Umbilical cord (tissue), 2 donors: Measurements from ENCODE around the gene OR5D18. TPM values are rescaled to one million over a fixed set of nuclear protein-coding genes. Genes with fewer than 3 reads are reported as not detected.
"Not testable (repeated sequence)": the region's sequence is repeated elsewhere in the genome, so short reads cannot be mapped to it uniquely, and the experiment has no call there.

ENCODE experiments used
- DNase-seq: peaks from one replicate; pipeline ENCODE4 v3.0.0-alpha.2; 2015; ENCODE audit warnings: low spot score
- total RNA-seq: library from RNA; depleted of rRNA; stranded (reverse); fragments of >200 nt; gene quantifications from one replicate; pipeline ENCODE4 v1.2.3, GENCODE V29; 2014; ENCODE audit warnings: low replicate concordance; ENCODE audit not compliant: insufficient read depth

OR5D18 gene
- total RNA-seq: 2.2 TPM

DNA sequence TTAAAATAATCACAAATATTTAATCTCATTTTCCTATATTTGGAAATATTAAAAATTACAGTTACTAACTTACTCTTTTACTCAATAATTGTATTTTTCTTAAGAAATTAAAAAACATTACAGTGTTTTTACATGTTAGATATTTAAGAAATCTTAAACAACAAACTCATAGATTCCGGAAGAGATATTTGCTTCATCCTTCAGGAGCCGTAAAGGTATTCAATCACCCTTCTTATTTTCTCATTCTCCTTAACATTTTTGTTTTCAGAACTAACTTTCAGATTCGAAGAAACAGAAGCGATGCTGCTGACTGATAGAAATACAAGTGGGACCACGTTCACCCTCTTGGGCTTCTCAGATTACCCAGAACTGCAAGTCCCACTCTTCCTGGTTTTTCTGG lies at the start of gene OR5D18:
Gene OR5D18, plus strand, starts transcription at position 301 of the 400 bp plus-strand sequence. Its CDS starts 0 bp downstream, at position 301.
- no peak for DNase-seq

DNA sequence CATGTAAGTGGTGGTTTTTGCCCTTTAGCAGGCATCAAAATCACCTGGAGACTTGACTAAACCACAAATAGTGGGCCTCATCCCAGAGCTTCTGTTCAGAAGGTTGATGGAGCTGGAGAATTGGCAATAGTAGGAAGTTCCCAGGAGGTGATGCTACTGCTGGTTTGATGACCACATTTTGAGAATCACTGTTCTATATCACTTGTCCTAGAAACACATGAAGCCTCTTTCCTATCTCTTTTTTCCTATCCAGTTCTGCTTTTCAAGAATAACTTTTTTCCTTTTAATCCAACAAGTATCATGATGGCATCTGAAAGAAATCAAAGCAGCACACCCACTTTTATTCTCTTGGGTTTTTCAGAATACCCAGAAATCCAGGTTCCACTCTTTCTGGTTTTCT lies 46.3 kb upstream of the OR5D18 start, which contains the start of gene OR5D13:
Gene OR5D13, plus strand, starts transcription at position 301 of the 400 bp plus-strand sequence. Its CDS starts 0 bp downstream, at position 301.
- no peak for DNase-seq

DNA sequence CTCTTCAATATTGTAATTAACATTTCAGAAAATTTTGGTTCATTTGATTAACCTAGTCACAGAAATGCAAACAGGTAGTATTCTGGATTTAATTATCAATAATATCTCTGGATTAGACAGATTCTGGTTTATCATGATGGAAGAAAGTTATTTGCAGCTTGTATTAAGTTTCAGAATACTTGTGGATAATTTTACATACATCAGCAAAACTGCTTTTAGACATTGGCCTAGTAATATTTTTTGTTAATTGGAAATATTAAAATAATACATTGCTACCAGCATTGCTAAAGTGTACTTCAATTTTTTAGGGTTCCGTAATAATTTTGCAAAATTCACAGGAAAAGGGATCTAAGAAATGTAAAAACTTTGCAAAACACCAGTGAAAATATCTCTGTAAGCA lies 27.8 kb upstream of the OR5D18 start:
- no peak for DNase-seq

DNA sequence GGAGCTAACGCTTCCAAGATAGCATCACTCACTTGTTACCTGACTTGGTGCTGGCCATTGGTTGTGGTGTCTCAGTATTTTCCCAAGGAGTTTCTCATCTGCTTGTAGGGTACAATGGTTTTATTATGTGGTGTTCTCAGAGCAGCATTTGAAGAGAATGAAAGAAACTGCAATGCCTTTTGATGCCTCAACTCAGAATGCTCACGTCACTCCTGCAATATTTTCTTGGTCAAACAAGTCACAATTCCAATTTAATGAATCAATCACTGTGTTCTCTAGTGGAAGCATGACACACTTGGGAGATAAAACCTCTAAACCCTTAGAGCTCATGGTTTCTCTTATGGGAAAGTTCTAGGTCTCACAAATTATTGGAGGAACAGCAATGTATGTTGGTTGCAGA lies 26.1 kb upstream of the OR5D18 start:
- DNase-seq: no peak

DNA sequence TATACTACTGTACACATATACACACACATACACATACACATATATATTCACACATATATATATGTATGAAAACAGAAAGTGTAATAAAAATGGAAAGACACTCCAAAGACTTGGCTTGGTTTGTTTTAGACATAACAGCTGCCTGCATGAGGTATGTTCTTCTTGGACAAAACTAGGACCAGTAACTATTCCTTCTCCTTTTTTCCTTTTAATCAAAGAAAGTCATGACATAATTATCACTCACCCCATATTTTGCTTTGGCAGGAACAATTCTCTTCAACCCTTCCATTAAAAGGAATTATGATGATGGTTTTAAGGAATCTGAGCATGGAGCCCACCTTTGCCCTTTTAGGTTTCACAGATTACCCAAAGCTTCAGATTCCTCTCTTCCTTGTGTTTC lies 24.2 kb upstream of the OR5D18 start, which contains the start of gene OR5D14:
Gene OR5D14, plus strand, starts transcription at position 301 of the 400 bp plus-strand sequence. Its CDS starts 0 bp downstream, at position 301.
- no peak for DNase-seq

DNA sequence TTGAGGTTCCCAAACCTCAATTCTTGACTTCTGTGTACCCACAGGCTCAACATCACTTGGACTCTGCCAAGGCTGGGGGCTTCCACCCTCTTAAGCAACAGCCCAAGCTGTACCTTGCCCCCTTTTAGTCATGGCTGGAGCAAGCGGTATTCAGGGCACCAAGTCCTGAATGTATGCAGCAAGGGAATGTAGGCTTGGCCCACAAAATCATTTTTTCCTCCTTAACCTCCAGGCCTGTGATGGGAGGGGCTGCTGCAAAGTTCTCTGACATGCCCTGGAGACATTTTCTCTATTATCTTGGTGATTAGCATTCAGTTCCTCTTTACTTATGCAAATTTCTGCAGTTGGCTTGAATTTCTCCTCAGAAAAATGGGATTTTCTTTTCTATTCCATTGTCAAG lies 13.2 kb upstream of the OR5D18 start:
- no peak for DNase-seq

DNA sequence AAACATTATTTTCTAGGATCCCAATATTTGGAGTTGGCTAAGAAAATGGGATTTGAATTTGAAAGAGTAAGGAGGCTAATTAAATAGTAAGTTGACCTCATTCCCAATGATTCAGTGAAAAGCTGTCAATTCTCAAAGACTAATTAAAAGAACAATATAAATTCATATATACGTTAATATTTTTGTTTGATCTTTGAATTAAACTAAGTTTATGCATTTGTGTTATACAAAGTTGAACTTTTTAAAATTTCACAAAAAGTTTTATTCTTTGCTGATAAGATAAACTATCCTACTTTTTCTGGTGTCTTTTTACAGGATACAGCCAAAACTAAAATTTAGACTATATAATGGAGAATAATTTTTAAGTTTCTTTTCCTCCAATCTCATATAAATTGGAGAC lies 8.4 kb upstream of the OR5D18 start, which contains the start of gene OR5L1:
Gene OR5L1, plus strand, starts transcription at position 301 of the 400 bp plus-strand sequence. CDS start 100 bp downstream, outside the sequence.
- DNase-seq: no peak

DNA sequence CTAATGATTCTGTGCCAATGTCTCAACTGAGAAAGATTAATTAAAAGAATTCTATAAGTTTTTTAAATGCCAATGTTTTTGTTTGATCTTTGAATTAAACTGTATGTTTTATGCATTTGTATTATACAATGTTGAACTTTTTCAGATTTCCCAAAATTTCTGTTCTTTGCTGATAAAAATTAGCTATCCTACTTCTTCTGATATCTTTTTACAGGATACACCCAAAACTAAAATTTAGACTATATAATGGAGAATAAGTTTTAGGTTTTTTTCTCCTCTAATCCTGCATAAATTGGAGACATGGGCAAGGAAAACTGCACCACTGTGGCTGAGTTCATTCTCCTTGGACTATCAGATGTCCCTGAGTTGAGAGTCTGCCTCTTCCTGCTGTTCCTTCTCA lies 7.5 kb downstream of the OR5D18 start, which contains the start of gene OR5L2:
Gene OR5L2, plus strand, starts transcription at position 301 of the 400 bp plus-strand sequence. Its CDS starts 0 bp downstream, at position 301.
- DNase-seq: no peak

DNA sequence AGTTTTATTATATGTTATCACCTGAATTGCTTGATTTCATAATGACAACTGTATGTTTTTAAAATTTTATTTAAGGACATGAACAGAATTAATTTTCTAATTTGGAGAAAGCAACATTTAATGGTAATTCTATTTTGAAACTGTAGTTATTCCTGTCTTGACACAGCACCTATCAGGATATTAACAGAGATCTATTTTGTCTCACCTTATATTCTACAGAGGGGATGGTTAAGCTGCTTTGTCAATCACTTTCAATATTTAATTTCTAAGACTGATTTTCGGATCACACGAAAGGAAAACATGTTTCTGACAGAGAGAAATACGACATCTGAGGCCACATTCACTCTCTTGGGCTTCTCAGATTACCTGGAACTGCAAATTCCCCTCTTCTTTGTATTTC lies 19.0 kb downstream of the OR5D18 start, which contains the start of gene OR5D16:
Gene OR5D16, plus strand, starts transcription at position 301 of the 400 bp plus-strand sequence. Its CDS starts 0 bp downstream, at position 301.
- DNase-seq: no peak

DNA sequence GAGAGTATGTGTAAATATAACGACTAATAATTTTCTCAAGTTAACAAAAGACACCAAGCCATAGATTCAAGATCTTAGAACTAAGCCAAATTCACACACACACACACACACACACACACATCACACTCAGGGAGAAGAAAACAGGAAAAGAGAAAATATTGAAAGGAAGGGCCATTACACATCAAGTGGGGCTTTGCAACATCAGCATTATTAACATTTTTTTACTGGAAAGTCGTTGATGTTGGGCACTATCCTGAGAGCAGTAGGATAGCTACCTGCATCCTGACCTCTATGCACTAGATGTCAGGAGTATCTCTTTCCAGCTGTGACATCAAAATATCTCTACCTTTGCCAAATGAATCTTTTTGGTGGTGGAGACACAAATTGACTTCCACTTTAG lies 28.0 kb downstream of the OR5D18 start:
- no peak for DNase-seq

DNA sequence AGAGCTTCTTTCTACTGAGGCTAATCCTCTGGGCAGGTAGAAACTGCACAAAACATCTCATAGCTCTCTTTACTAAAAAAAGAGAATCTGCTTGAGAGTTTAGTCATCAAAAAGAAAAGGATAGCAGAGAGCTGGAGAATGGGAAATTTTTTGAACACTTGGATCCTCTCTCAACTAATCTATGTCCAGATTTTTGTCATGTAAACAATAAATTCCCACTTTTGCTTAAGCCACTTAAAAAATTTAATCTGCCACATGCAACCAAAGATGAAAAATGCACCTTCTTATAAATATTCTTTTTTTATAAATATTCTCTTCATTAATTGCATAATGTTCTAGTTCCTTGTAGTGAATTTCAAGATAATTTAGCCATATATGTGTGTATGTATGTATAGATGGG lies 29.6 kb downstream of the OR5D18 start:
- no peak for DNase-seq

DNA sequence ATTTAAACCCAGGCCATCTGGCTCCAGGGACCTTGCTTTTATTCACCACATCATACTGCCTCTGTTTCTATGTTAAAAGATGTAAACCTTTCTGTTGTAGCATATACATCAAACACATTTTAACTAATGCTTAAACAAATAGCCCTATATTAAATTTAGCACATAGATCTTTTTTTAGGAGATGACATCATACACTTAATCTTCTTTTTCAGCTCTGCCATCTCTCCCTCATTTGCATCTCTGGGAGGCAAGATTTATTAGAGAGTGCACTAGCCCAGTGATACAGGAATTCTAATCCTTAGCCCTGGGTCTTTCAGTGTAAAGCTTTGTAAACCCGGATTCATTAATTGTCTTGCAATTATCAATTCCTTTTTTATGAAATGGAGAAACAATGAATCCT lies 32.7 kb downstream of the OR5D18 start:
- DNase-seq: no peak

DNA sequence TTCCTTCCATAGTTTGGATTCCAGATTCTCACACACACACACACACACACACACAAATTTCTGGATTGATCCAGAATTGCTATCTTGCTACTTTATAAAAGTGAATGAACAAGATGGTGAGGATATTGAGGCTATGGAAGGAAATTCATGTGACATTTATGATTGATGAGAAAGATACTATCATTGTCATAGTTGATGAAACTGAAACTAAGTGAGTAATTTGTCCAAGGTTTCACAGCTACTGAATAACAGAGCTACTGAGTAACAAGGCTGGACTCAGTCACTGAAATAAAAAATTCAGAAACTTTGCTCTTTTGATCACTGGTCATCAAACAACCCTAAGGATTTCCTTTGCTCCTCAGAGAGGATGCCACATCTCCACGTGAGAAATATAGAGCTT lies 35.3 kb downstream of the OR5D18 start:
- no peak for DNase-seq

DNA sequence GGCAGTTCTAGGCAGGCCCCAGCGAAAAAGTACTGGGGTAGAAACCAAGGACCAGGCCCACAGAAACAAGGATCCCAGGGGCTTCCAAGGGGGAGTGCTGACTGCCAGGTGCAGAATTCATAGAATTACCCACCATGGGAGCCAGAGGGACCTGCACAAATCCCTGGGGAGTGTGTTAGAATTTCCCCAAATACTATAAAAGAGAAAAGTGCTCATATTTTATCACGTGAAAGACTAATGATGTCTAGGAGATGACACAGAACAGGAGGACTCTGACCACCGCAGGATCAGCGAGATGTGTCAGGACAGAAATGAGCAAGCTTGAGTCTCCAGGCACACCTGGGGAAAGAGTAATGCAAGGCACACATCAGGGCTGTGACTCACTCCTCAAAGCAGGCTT lies 47.9 kb downstream of the OR5D18 start:
- not testable (repeated sequence) for DNase-seq

Other genes with a start within 250 kb of the OR5D18 start
- 9.6 TPM for gene OR4C16, start 247.5 kb upstream of the OR5D18 start, total RNA-seq
- gene OR4C11, start 212.0 kb upstream of the OR5D18 start, total RNA-seq: 6.3 TPM
- gene OR4P4, start 184.5 kb upstream of the OR5D18 start, total RNA-seq: 3.6 TPM
- 0.48 TPM for gene OR4S2, start 171.3 kb upstream of the OR5D18 start, total RNA-seq
- 0.72 TPM for gene OR4C6, start 157.4 kb upstream of the OR5D18 start, total RNA-seq
- gene OR5D13, start 46.2 kb upstream of the OR5D18 start, total RNA-seq: 9.9 TPM
- 1.9 TPM for gene OR5D14, start 24.1 kb upstream of the OR5D18 start, total RNA-seq
- gene OR5L1, start 8.3 kb upstream of the OR5D18 start, total RNA-seq: 1.7 TPM
- 0.72 TPM for gene OR5L2, start 7.6 kb downstream of the OR5D18 start, total RNA-seq
- 1.4 TPM for gene OR5D16, start 19.1 kb downstream of the OR5D18 start, total RNA-seq
- gene TRIM51, start 63.7 kb downstream of the OR5D18 start, total RNA-seq: not detected
- 2.9 TPM for gene OR5W2, start 95.0 kb downstream of the OR5D18 start, total RNA-seq
- 2.9 TPM for gene OR5I1, start 116.8 kb downstream of the OR5D18 start, total RNA-seq
- 3.4 TPM for gene OR10AG1, start 150.3 kb downstream of the OR5D18 start, total RNA-seq
- gene OR5F1, start 175.0 kb downstream of the OR5D18 start, total RNA-seq: 1.4 TPM
- 6.3 TPM for gene OR5AS1, start 208.0 kb downstream of the OR5D18 start, total RNA-seq